Lung (tissue), 12 donors: ENCODE data around the gene ZYG11A. TPM values are rescaled to one million over a fixed set of nuclear protein-coding genes. Genes with fewer than 3 reads are reported as not detected.

ENCODE experiments used
- ATAC-seq: fragments of 200-7000 bp; cut with Tn5 transposase; one replicate; pipeline ENCODE4 v1.9.1; 2020; ENCODE audit warnings: moderate number of reproducible peaks; ENCODE audit not compliant: insufficient read depth, low FRiP score
- DNase-seq, 3 donors: peaks; one replicate each; pipeline ENCODE4 v3.0.0-alpha.2; 2013 to 2017
- H3K27ac ChIP-seq, 2 donors: one replicate each; pipeline ENCODE4 v1.5.1; 2013; ENCODE audit warnings: mild to moderate bottlenecking in 2 of 2, moderate library complexity in 2 of 2, control low read depth in 1 of 2, inconsistent platforms in 1 of 2, low read depth in 1 of 2, low read length in 1 of 2
- H3K27me3 ChIP-seq, 3 donors: one replicate each; pipeline ENCODE4 v1.5.1; 2013; ENCODE audit warnings: low read length in 2 of 3; ENCODE audit not compliant: control insufficient read depth in 3 of 3, insufficient read depth in 3 of 3
- H3K36me3 ChIP-seq, 4 donors: one replicate each; pipeline ENCODE4 v1.5.1; 2013; ENCODE audit warnings: low read length in 4 of 4, mild to moderate bottlenecking in 1 of 4, moderate library complexity in 1 of 4; ENCODE audit not compliant: control insufficient read depth in 4 of 4, insufficient read depth in 4 of 4
- H3K4me1 ChIP-seq, 5 donors: one replicate each; pipeline ENCODE4 v1.5.1; 2013; ENCODE audit warnings: low read length in 5 of 5, mild to moderate bottlenecking in 2 of 5, moderate library complexity in 1 of 5; ENCODE audit not compliant: control insufficient read depth in 5 of 5, insufficient read depth in 5 of 5
- H3K4me3 ChIP-seq: one replicate; pipeline ENCODE4 v1.5.1; 2013; ENCODE audit warnings: mild to moderate bottlenecking, control low read depth, moderate library complexity
- H3K9ac ChIP-seq, 2 donors: one replicate each; pipeline ENCODE4 v1.5.1; 2013; ENCODE audit warnings: low read length in 2 of 2, control low read depth in 1 of 2; ENCODE audit not compliant: insufficient read depth in 1 of 2
- H3K9me3 ChIP-seq, 4 donors: one replicate each; pipeline ENCODE4 v1.5.1; 2013; ENCODE audit warnings: low read length in 3 of 4, mild to moderate bottlenecking in 1 of 4, moderate library complexity in 1 of 4; ENCODE audit not compliant: control insufficient read depth in 4 of 4, insufficient read depth in 3 of 4
- CTCF ChIP-seq: IDR thresholded peaks from 2 replicates; pipeline ENCODE4 v1.5.1; 2012; ENCODE audit warnings: mild to moderate bottlenecking; ENCODE audit errors: control extremely low read depth, extremely low read depth
- WGBS, 2 donors: extraction: QIAGEN DNeasy Blood & Tissue Kit; methylation state at CpG; one replicate each; pipeline ENCODE4 v1.1.7; 2013; 5-methylcytosine and 5-hydroxymethylcytosine counted together
- polyA plus RNA-seq, 2 donors: library from polyadenylated mRNA; stranded (reverse); fragments of 200-250 nt; gene quantifications; one replicate each; pipeline ENCODE4 v1.2.1, GENCODE V29; 2013
- total RNA-seq, 2 donors: library from RNA; depleted of rRNA in 1 of 2; stranded (reverse); fragments of >200 nt in 1 of 2; gene quantifications; one replicate each; pipeline ENCODE4 v1.2.1, GENCODE V29; 2014 to 2021
- donor health status: control.
- donor health status: control.
- donor health status: Bipolar disorder and iron deficiency.
- donor health status: healthy.
- donor health status: DM: yes; HTN: yes; CAD: no.

ZYG11A gene
- total and polyA plus RNA-seq, 4 donors = 0.01 to 0.20 (median 0.15) TPM; not detected in 1

GRCh38 chr1:52937433-52938182 lies 95.0 kb downstream of the ZYG11A start:
- no peak overlapping the region for H3K27ac ChIP-seq
- H3K4me1 ChIP-seq = no peaks in the 10 kb centered on the region
- no peak overlapping the region for H3K9ac ChIP-seq
- no peak for DNase-seq
- H3K36me3 ChIP-seq = peaks cover 0 to 2% (median 1%) of the 10 kb centered on the region in 4 donors
- H3K4me3 ChIP-seq = no peak overlapping the region
- no peak for ATAC-seq
- 86 to 88% methylated on average over 3 of the region's 3 CpGs for WGBS, 2 donors
- H3K27me3 ChIP-seq = no peaks in the 10 kb centered on the region
- no peak for TF ChIP-seq CTCF
- no peaks in the 10 kb centered on the region for H3K9me3 ChIP-seq

- Histone ChIP-seq H3K9ac (no peak overlapping the region), H3K4me1 (no peaks in the 10 kb centered on the region), H3K27ac (no peak overlapping the region), H3K4me3 (no peak overlapping the region), H3K27me3 (no peaks in the 10 kb centered on the region), H3K36me3 (peaks cover 0 to 2% (median 1%) of the 10 kb centered on the region in 4 donors), H3K9me3 (no peaks in the 10 kb centered on the region)
- WGBS, 2 donors = 92 to 95% methylated on average over 1 of the region's 1 CpG
- DNase-seq (no peak), ATAC-seq (no peak)
- no peak for TF ChIP-seq CTCF
Observed at GRCh38 chr1:52938183-52938451, 95.6 kb downstream of the ZYG11A start.

GRCh38 chr1:52943876-52944416 lies 101.4 kb downstream of the ZYG11A start:
- no peak overlapping the region for H3K9ac ChIP-seq
- no peak for ATAC-seq
- no peaks in the 10 kb centered on the region for H3K27me3 ChIP-seq
- peaks cover 0 to 2% (median 1%) of the 10 kb centered on the region in 4 donors for H3K36me3 ChIP-seq
- H3K9me3 ChIP-seq = no peaks in the 10 kb centered on the region
- H3K4me3 ChIP-seq = no peak overlapping the region
- DNase-seq = peak in 1 of 3 donors; percentile 16
- H3K27ac ChIP-seq = no peak overlapping the region
- peaks cover 0 to 2% (median 0%) of the 10 kb centered on the region in 5 donors for H3K4me1 ChIP-seq
- no peak for TF ChIP-seq CTCF
- WGBS, 2 donors = 80 to 84% methylated on average over 3 of the region's 3 CpGs
